DOHH2 (cell line): Measurements from ENCODE around the gene CDKAL1.
"Not testable (repeated sequence)": the region's sequence is repeated elsewhere in the genome, so short reads cannot be mapped to it uniquely, and the experiment has no call there.

Experiments used
- H3F3A ChIP-seq: fragments of 200-600 bp; sonication (generic), shearing (Covaris generic); 2 replicates; pipeline ENCODE4 v1.6.0; 2016; ENCODE audit warnings: antibody characterized with exemption, mild to moderate bottlenecking; ENCODE audit not compliant: control insufficient read depth, insufficient read depth
- H3K27ac ChIP-seq: fragments of 200-600 bp; sonication (generic); 2 replicates; pipeline ENCODE4 v1.5.1; 2014; ENCODE audit warnings: low read depth, mild to moderate bottlenecking, low read length, moderate library complexity
- H3K27me3 ChIP-seq: fragments of 200-600 bp; sonication (generic); 2 replicates; pipeline ENCODE4 v1.6.1; 2014; ENCODE audit warnings: mild to moderate bottlenecking, low read length, mixed read lengths; ENCODE audit not compliant: control insufficient read depth
- H3K36me3 ChIP-seq: fragments of 200-600 bp; sonication (generic); 2 replicates; pipeline ENCODE4 v1.6.1; 2014; ENCODE audit warnings: mild to moderate bottlenecking, low read length, moderate library complexity, mixed read lengths; ENCODE audit not compliant: control insufficient read depth
- H3K4me1 ChIP-seq: fragments of 200-600 bp; sonication (generic); 2 replicates; pipeline ENCODE4 v1.6.1; 2014; ENCODE audit warnings: mild to moderate bottlenecking, low read length, mixed read lengths; ENCODE audit not compliant: control insufficient read depth
- H3K4me2 ChIP-seq: fragments of 200-600 bp; sonication (generic); 2 replicates; pipeline ENCODE4 v1.6.0; 2014; ENCODE audit warnings: mild to moderate bottlenecking, low read length, moderate library complexity
- H3K4me3 ChIP-seq: fragments of 200-600 bp; sonication (generic); 2 replicates; pipeline ENCODE4 v1.5.1; 2014; ENCODE audit warnings: mild to moderate bottlenecking, low read length, mixed read lengths
- H3K79me2 ChIP-seq: fragments of 200-600 bp; sonication (generic); 2 replicates; pipeline ENCODE4 v1.6.1; 2014; ENCODE audit warnings: mild to moderate bottlenecking, low read length, mixed read lengths; ENCODE audit not compliant: control insufficient read depth
- H3K9me2 ChIP-seq: fragments of 200-600 bp; sonication (generic); replicated peaks from 2 replicates; pipeline ENCODE4 v1.6.1; 2014; ENCODE audit warnings: mild to moderate bottlenecking, low read length, mixed read lengths; ENCODE audit not compliant: control insufficient read depth
- H3K9me3 ChIP-seq: fragments of 200-600 bp; sonication (generic); 2 replicates; pipeline ENCODE4 v1.6.1; 2014; ENCODE audit warnings: antibody characterized with exemption, low read length, mixed read lengths; ENCODE audit not compliant: control insufficient read depth, insufficient read depth
- H4K20me1 ChIP-seq: fragments of 200-600 bp; sonication (generic); 2 replicates; pipeline ENCODE4 v1.6.0; 2014; ENCODE audit warnings: low read depth, mild to moderate bottlenecking, antibody characterized with exemption, low read length, moderate library complexity; ENCODE audit not compliant: control insufficient read depth, insufficient read depth
- CTCF ChIP-seq: fragments of 200-600 bp; sonication (generic); IDR thresholded peaks from one replicate; pipeline ENCODE4 v1.5.1; 2014; ENCODE audit warnings: antibody characterized with exemption, mild to moderate bottlenecking, low read depth, low read length; ENCODE audit not compliant: poor library complexity, severe bottlenecking
- EZH2phosphoT487 ChIP-seq: fragments of 200-600 bp; sonication (generic); IDR thresholded peaks from 2 replicates; pipeline ENCODE4 v1.6.1; 2017; ENCODE audit warnings: borderline replicate concordance, mild to moderate bottlenecking, antibody characterized with exemption, low read length, moderate library complexity, mixed read lengths

CDKAL1 gene

GRCh38 chr6:20723236-20723635 lies 189.0 kb downstream of the CDKAL1 start:
- Histone ChIP-seq H3K4me1 (no peaks in the 10 kb centered on the region), H3F3A (no peaks in the 10 kb centered on the region), H3K36me3 (no peaks in the 10 kb centered on the region), H4K20me1 (no peaks in the 10 kb centered on the region), H3K4me2 (no peak overlapping the region), H3K4me3 (no peak overlapping the region), H3K9me2 (no peaks in the 10 kb centered on the region), H3K79me2 (no peaks in the 10 kb centered on the region), H3K27me3 (no peaks in the 10 kb centered on the region), H3K9me3 (no peaks in the 10 kb centered on the region), H3K27ac (no peak overlapping the region)
- TF ChIP-seq EZH2phosphoT487 (no peak), CTCF (no peak)

- Histone ChIP-seq H3K9me2 (no peaks in the 10 kb centered on the region), H3K4me1 (no peaks in the 10 kb centered on the region), H3K4me2 (no peak overlapping the region), H3K27ac (no peak overlapping the region), H3K9me3 (no peaks in the 10 kb centered on the region), H3K36me3 (no peaks in the 10 kb centered on the region), H3F3A (no peaks in the 10 kb centered on the region), H3K4me3 (no peak overlapping the region), H3K79me2 (no peaks in the 10 kb centered on the region), H4K20me1 (no peaks in the 10 kb centered on the region), H3K27me3 (no peaks in the 10 kb centered on the region)
- TF ChIP-seq EZH2phosphoT487 (no peak), CTCF (no peak)
Measured at GRCh38 chr6:20724443-20725190, 190.4 kb downstream of the CDKAL1 start.

- H3K4me3 ChIP-seq, H3K27ac ChIP-seq, H3K36me3 ChIP-seq, H3K9me2 ChIP-seq, H3K4me2 ChIP-seq, H4K20me1 ChIP-seq, H3K79me2 ChIP-seq, H3K4me1 ChIP-seq, H3F3A ChIP-seq, H3K9me3 ChIP-seq, H3K27me3 ChIP-seq: not testable (repeated sequence)
Measured at GRCh38 chr6:20725235-20725634, 191.0 kb downstream of the CDKAL1 start.

GRCh38 chr6:20729086-20729485 lies 194.8 kb downstream of the CDKAL1 start:
- no peaks in the 10 kb centered on the region for H3K4me1 ChIP-seq
- H3K27ac ChIP-seq: no peak overlapping the region
- H3K27me3 ChIP-seq: no peaks in the 10 kb centered on the region
- H3K9me2 ChIP-seq: no peaks in the 10 kb centered on the region
- no peaks in the 10 kb centered on the region for H3K79me2 ChIP-seq
- no peaks in the 10 kb centered on the region for H3K36me3 ChIP-seq
- TF ChIP-seq CTCF (no peak), EZH2phosphoT487 (no peak)
- no peaks in the 10 kb centered on the region for H3F3A ChIP-seq
- H3K9me3 ChIP-seq: no peaks in the 10 kb centered on the region
- H4K20me1 ChIP-seq: no peaks in the 10 kb centered on the region
- H3K4me3 ChIP-seq: no peak overlapping the region
- no peak overlapping the region for H3K4me2 ChIP-seq

GRCh38 chr6:20732362-20732761 lies 198.1 kb downstream of the CDKAL1 start:
- not testable (repeated sequence) for H3K4me3 ChIP-seq, H3K79me2 ChIP-seq, H3K27ac ChIP-seq, H3K27me3 ChIP-seq, H3K4me2 ChIP-seq, H3K36me3 ChIP-seq, H3F3A ChIP-seq, H3K4me1 ChIP-seq, H3K9me3 ChIP-seq, H4K20me1 ChIP-seq, H3K9me2 ChIP-seq
